Fibroblast of skin of left biceps (primary cell): Measurements from ENCODE around the gene CASQ2.
A peak's percentile ranks its signal among the peaks of the same experiment; 100 is the strongest.

Experiments used
- DNase-seq, 2 experiments: peaks; one replicate each; pipeline ENCODE4 v3.0.0-alpha.2; 2013; ENCODE audit warnings: low read depth in 2 of 2

The CASQ2 gene

GRCh38 chr1:115697619-115698018, 70.9 kb downstream of the CASQ2 start:
- DNase-seq: no peak

- DNase-seq: no peak
These were observed 73.7 kb downstream of the CASQ2 start for GRCh38 chr1:115694805-115695204.

DNA sequence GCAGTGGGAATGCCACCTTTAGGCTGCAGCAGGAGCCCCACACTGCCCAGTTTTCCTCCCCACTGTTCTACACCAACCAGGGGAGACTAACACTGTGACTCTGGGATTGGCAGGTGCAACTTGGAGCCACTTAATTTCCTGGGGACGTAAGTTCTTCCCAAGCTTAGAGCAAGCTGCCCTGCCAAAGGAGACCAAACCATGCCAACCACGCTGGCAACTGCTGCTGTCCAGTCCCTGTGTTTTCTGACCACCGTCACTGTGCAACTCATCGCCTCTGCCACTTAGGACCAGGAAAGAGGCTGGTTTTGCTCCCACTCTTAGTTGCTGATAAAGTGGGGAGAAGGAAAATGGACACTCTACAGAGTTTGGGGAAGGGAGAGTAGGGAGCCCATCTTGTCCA, 76.3 kb downstream of the CASQ2 start:
- DNase-seq: no peak

- DNase-seq: no peak
These were observed 77.5 kb downstream of the CASQ2 start for GRCh38 chr1:115690972-115691371.

GRCh38 chr1:115687744-115688143, 80.8 kb downstream of the CASQ2 start:
- no peak for DNase-seq

GRCh38 chr1:115685029-115685705, 83.3 kb downstream of the CASQ2 start:
- DNase-seq: no peak

GRCh38 chr1:115682792-115683191, 85.7 kb downstream of the CASQ2 start:
- DNase-seq: no peak

GRCh38 chr1:115680730-115681111, 87.8 kb downstream of the CASQ2 start:
- no peak for DNase-seq

DNA sequence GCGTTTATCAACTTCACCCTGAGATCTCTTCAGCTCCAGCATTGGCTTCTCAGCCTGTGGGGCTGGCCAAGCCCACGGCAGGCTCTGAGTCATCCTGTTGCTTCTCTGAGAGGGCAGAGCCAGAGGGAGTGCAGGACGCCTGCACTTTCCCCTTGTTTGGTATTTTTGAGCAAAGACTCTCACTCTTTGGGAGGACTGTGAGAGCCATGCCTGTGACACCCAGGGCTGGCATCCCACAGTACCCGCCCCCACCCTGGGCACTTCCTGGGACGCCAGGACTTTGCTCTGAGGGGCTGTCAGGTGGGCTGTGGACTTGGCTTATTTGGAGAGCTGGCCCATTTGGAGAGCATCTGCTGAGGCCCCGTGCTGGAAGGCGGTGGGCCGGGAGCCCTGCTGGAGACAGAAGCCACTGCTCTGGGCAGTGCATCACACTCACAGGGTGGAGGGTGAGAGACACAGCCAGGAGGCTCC, 89.3 kb downstream of the CASQ2 start:
- DNase-seq: peak in 1 of 2 experiments; percentile 15

- no peak for DNase-seq
These were observed 90.4 kb downstream of the CASQ2 start for GRCh38 chr1:115678141-115678540.

- DNase-seq: no peak
These were observed 90.9 kb downstream of the CASQ2 start for GRCh38 chr1:115677565-115677964.

- no peak for DNase-seq
These were observed 91.3 kb downstream of the CASQ2 start for GRCh38 chr1:115677182-115677555.

- no peak for DNase-seq
These were observed 91.9 kb downstream of the CASQ2 start for GRCh38 chr1:115676498-115677181.

DNA sequence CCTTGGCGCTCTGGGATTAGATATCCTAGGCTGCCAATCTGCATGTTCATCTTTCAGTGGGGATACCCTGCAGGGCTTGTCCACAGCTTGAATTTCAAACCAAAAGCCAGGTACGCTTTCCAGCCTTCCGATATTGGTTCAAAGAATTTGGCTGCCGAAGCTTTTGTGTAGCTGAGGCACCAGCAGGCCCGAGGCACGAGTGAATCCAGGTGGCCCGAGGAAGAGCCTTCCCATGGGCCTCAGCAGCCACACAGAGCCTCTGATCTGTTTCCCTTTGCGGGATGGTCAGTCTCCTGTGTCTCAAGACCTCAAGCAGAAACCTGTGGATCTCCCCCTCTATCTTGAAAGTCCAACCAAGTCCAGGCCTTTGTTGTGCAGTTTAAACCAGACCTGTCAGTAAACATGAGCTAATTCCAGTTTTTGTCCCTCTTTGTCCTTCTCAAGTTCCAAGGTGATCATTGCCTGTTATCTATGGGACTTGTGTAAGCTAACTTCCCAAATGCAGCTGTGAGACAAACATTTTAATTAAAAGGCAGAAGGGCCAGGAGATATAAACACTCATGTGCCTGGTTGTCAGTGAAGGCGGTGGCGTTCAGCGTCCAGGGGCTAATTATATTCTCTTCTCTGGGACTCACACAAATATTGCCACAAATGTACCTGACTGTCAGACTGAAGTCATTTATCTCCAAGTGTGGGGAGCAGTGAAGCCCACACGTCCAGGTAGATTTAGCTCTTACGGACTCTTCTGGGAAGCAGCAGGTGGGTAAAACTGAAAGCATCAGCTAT, 96.1 kb downstream of the CASQ2 start:
- no peak for DNase-seq

GRCh38 chr1:115671176-115671934, 97.2 kb downstream of the CASQ2 start:
- DNase-seq: no peak

- DNase-seq: no peak
These were observed 97.9 kb downstream of the CASQ2 start for GRCh38 chr1:115670476-115671175.

DNA sequence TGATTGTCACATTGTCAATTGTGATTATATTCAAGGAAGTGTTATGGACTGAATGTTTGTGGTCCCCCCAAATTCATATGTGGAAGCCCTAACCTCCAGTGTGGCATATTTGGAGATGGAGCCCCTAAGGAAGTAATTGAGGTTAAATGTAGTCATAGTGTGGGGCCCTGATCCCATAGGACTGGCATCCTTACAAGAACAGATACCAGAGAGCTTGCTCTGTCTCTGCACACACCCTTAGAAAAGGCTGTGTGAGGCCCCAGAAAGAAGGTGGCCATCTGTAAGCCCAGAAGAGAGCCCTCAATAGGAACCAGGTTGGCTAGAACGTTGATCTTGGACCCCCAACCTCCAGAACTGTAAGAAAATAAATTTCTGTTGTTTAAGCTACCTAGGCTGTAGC, 98.6 kb downstream of the CASQ2 start:
- DNase-seq: no peak

DNA sequence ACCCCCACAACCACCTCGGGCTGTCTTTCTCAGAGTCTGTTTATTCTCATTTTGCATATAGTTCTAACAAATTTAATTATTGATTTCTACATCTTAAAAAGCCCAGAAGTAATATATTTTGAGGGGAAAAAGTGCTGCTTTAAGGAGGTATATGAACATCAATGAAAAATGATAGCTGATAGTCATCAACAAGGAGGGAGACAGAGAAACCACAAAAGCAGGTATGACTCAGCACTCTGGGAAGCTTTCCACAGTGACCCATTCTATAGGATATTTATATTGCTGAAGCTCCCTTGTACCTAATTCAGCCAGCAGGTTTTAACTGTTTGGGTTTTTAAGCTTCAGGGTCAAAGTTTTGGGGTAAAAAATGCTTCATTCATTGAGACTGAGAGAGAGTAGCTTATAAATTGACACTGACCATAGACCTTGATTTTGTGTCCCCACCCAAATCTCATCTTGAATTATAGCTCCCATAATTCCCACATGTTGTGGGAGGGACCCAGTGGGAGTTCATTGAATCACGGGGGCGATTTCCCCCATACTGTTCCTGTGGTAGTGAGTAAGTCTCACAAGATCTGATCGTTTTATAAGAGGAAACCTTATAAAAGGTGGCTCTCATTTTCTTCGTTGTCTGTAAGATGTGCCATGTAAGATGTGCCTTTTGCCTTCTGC, 99.4 kb downstream of the CASQ2 start:
- DNase-seq: peak; percentile 72 to 74

DNA sequence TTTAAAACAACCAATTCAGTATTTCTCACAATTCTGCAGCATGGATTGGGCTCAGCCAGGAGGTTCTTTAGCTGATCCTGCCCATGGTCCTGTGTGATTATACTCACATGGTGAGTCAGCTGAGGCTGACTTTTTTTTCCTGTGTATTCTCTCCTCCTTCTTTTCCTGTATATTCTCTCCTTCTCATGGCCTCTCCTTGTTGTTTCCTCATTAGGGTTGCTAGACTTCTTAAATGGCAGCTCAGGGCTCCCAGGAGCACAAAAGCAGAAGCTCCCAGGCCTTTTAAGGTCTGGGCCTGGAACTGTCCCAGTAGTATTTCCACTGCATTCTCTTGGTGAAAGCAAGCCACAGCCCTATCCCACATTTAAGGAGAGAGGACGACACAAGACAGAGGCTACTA, 99.9 kb downstream of the CASQ2 start:
- peak; percentile 62 to 66 for DNase-seq

GRCh38 chr1:115666702-115667101, 101.8 kb downstream of the CASQ2 start:
- no peak for DNase-seq

- DNase-seq: no peak
These were observed 102.3 kb downstream of the CASQ2 start for GRCh38 chr1:115666206-115666605.
